GM23338 (cell line): ENCODE measurements around the gene FTCD.

ENCODE experiments used
- CREB1 ChIP-seq: fragments of 250-450 bp; sonication (Bioruptor Pico); IDR thresholded peaks from 2 replicates; pipeline ENCODE4 v1.5.0; 2020; ENCODE audit warnings: low read depth, mild to moderate bottlenecking, moderate library complexity
- CTCF ChIP-seq, 2 experiments: fragments of 200-600 bp in 1 of 2; sonication (generic) in 1 of 2; conservative IDR thresholded peaks; 2 replicates each; pipeline versions ENCODE4 v1.5.1 to v1.6.1; 2016 to 2017; ENCODE audit warnings: antibody characterized with exemption in 2 of 2, low read depth in 2 of 2, mild to moderate bottlenecking in 2 of 2, moderate library complexity in 1 of 2
- ETS1 ChIP-seq: IDR thresholded peaks from 2 replicates; pipeline ENCODE4 v1.6.1; 2016; ENCODE audit warnings: antibody characterized with exemption
- EZH2 ChIP-seq: fragments of 200-600 bp; sonication (generic); IDR thresholded peaks from one replicate; pipeline ENCODE4 v1.8.0; 2017; ENCODE audit warnings: antibody characterized with exemption, mild to moderate bottlenecking, low read depth; ENCODE audit not compliant: unreplicated experiment
- EZH2phosphoT487 ChIP-seq: fragments of 200-600 bp; sonication (generic); IDR thresholded peaks from one replicate; pipeline ENCODE4 v1.8.1; 2018; ENCODE audit warnings: antibody characterized with exemption; ENCODE audit not compliant: unreplicated experiment
- JUNB ChIP-seq: IDR thresholded peaks from one replicate; pipeline ENCODE4 v1.6.1; 2016; ENCODE audit warnings: antibody characterized with exemption; ENCODE audit not compliant: unreplicated experiment
- NANOG ChIP-seq: IDR thresholded peaks from 2 replicates; pipeline ENCODE4 v1.6.1; 2016; ENCODE audit warnings: antibody characterized with exemption, borderline replicate concordance
- POLR2AphosphoS5 ChIP-seq: IDR thresholded peaks from 2 replicates; pipeline ENCODE4 v1.6.1; 2016; ENCODE audit warnings: antibody characterized with exemption, low read depth
- REST ChIP-seq: IDR thresholded peaks from one replicate; pipeline ENCODE4 v1.6.1; 2018; ENCODE audit warnings: antibody characterized with exemption; ENCODE audit not compliant: unreplicated experiment
- STAT1 ChIP-seq: IDR thresholded peaks from one replicate; pipeline ENCODE4 v1.6.1; 2016; ENCODE audit warnings: antibody characterized with exemption; ENCODE audit not compliant: unreplicated experiment
- ZNF114 ChIP-seq: fragments of 250-450 bp; sonication (Bioruptor Pico); IDR thresholded peaks from 2 replicates; pipeline ENCODE4 v1.5.0; 2020; ENCODE audit warnings: mild to moderate bottlenecking, moderate library complexity
- ZNF331 ChIP-seq: fragments of 250-450 bp; sonication (Bioruptor Pico); IDR thresholded peaks from 2 replicates; pipeline ENCODE4 v1.5.0; 2020; ENCODE audit warnings: low read depth, mild to moderate bottlenecking, moderate library complexity

GRCh38 chr21:46199436-46200373 is 44.3 kb upstream of the FTCD start:
- TF ChIP-seq EZH2 (no peak), POLR2AphosphoS5 (no peak), EZH2phosphoT487 (no peak), CTCF (conservative IDR thresholded peaks at IDR 0.05; ENCODE audit: low read depth in 2 of 2) (no peak), REST (no peak), NANOG (no peak), CREB1 (no peak), ZNF331 (CRISPR knock-in tag) (no peak), JUNB (no peak), ETS1 (no peak), ZNF114 (CRISPR knock-in tag) (no peak), STAT1 (no peak)
